Activated T-helper 2 cell treated with anti-CD3 and anti-CD28 coated beads, Interferon-gamma antibody, Interleukin-2, Interleukin-4, amounts not matched to agents 10 μg/mL and 5 μg/mL and 100 μg/mL, durations not matched to agents 14 hours and 24 hours and 36 hours (primary cell): ENCODE results near the gene TAF1B. TPM values are rescaled to one million over a fixed set of nuclear protein-coding genes. Genes with fewer than 3 reads are reported as not detected.

Source experiments
- DNase-seq: peaks from one replicate; pipeline ENCODE4 v3.0.0; 2021; ENCODE audit warnings: low spot score
- H3K27ac Mint-ChIP-seq: one replicate; pipeline ENCODE4 v1.8.0; 2021; ENCODE audit warnings: mixed read lengths
- H3K27me3 Mint-ChIP-seq: one replicate; pipeline ENCODE4 v1.8.0; 2021; ENCODE audit warnings: low read depth, mixed read lengths
- H3K36me3 Mint-ChIP-seq: one replicate; pipeline ENCODE4 v1.8.0; 2021; ENCODE audit warnings: low read depth, mixed read lengths
- H3K4me1 Mint-ChIP-seq: one replicate; pipeline ENCODE4 v1.8.0; 2021; ENCODE audit warnings: low read depth, mixed read lengths
- H3K4me3 Mint-ChIP-seq: one replicate; pipeline ENCODE4 v1.8.0; 2021; ENCODE audit warnings: low read depth, mild to moderate bottlenecking, moderate library complexity, mixed read lengths
- H3K9me3 Mint-ChIP-seq: one replicate; pipeline ENCODE4 v1.8.0; 2021; ENCODE audit warnings: mixed read lengths
- intact Hi-C: fragments of 100-400 bp; cut with micrococcal nuclease; formaldehyde crosslinking; loops from one replicate; pipeline ENCODE4 v1.15.1; 2023
- total RNA-seq: library from RNA; stranded (reverse); gene quantifications from 2 replicates; pipeline ENCODE4 v1.2.3, GENCODE V29; 2022

TAF1B gene
- total RNA-seq, 1 donor from 2014 or later: 29.3 TPM

DNA sequence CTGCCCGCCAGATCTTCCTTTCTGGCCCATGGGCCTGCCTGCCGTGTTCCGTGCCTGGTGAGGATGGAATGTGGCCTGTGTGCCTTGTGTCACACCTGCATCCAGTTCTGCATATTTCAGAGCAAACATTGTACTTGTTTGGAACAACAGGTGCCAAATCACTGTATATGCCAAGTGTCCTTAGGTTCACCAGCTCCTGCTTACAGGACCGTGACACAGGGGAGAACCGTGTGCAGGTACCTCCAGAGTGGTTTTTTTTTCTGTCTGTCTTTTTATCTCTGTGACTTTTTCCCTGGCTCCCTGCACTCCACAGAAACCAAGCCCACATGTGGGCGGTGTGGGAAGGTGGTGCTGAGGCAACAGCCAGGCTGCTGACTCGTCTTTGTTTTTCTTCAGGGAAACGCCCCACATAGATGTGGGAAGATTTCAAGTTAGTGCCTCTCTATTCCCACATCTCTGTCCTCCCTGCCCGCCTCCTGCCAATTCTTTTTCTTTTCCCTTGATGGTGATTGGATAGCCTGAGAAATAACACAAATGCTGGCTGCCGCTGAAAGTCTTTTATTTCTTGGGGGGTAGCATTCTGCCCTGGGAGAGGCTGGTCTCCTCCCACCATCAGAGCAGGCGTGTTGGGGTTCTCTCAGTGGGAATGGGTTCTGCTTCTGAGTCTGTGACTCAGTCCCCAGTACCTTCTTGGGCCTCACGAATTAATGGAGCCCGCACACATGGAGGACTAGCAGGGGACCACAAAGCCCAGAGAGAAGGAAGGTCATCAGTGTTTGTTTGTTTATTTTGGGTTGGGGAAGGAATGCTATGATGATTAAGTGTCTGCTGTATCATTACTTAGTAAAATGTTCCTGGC, 129.6 kb downstream of the TAF1B start:
- intact Hi-C loops: loop anchor here (10.0 kb wide), 1 partner anchor 472 kb away; the partner anchor contains the start of gene ODC1
- Mint-ChIP-seq H3K4me1 (peaks cover 49% of the 10 kb centered on the region), H3K27me3 (no peaks in the 10 kb centered on the region), H3K4me3 (no peak overlapping the region), H3K9me3 (peaks cover 3% of the 10 kb centered on the region), H3K36me3 (peaks cover under 1% of the 10 kb centered on the region), H3K27ac (no peak overlapping the region)
- no peak for DNase-seq

DNA sequence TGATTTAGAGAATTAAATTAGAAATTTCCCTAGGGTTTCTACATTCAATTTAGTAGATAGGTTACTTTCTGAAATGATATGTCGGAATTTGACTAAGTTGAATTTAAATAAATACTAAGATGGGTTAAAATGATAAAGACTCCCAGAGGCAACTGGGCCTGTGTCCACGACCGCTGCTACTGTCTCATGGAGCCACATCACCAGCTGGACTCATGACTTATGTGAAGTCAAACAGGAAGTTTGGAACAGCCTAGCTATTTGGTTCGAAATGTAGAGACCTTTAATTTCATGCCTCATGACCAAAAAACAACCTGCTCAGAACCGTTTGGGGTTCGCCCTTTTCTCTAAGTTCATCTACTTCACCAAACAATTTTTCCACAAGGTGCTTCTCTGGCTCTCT, 130.4 kb downstream of the TAF1B start:
- Mint-ChIP-seq H3K27me3 (no peaks in the 10 kb centered on the region), H3K4me3 (no peak overlapping the region), H3K4me1 (peaks cover 53% of the 10 kb centered on the region), H3K9me3 (peaks cover 8% of the 10 kb centered on the region), H3K36me3 (peaks cover 7% of the 10 kb centered on the region), H3K27ac (no peak overlapping the region)
- no peak for DNase-seq
- intact Hi-C loops: loop anchor here (10.0 kb wide), 1 partner anchor 471 kb away; the partner anchor contains the start of gene ODC1

DNA sequence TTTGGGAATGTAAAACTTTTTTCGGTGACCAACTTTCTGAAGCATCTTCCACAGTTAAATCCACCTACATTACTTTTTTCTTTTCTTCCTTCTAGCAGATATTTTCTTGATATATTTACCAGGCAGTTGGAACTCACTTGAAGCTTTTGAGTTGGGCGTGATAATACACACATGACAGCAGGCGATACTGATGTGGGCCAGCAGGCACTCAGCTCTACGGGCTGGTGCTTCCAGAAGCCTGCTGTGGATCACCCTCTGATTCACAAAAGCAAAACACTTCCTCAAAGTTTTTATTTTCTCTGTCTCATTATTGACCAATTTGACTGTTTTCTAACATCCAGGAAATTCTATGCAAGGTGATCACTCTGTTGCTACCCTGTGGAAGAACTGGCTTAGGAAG, 131.1 kb downstream of the TAF1B start:
- DNase-seq: no peak
- Mint-ChIP-seq H3K36me3 (peaks cover 7% of the 10 kb centered on the region), H3K9me3 (peaks cover 8% of the 10 kb centered on the region), H3K27ac (no peak overlapping the region), H3K4me3 (no peak overlapping the region), H3K27me3 (no peaks in the 10 kb centered on the region), H3K4me1 (peaks cover 53% of the 10 kb centered on the region)
- intact Hi-C loops: loop anchor here (10.0 kb wide), 1 partner anchor 470 kb away; the partner anchor contains the start of gene ODC1

DNA sequence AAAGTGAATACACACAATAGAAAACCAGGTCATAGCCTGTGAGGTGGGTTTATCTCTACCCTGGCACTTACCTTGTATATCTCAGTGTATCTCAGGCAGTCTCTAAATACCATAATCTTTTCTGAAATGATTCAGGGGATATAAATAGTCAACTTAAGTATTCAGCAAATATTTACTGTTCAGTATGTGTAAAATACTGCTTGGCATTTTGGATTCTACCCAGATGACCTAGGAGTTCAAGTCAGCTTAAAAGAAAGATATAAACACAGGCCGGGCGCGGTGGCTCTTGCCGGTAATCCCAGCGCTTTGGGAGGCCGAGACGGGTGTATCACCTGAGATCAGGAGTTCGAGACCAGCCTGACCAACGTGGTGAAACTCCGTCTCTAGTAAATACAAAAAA, 132.1 kb downstream of the TAF1B start:
- H3K9me3 Mint-ChIP-seq: peaks cover 8% of the 10 kb centered on the region
- peaks cover 2% of the 10 kb centered on the region for H3K27me3 Mint-ChIP-seq
- H3K27ac Mint-ChIP-seq: no peak overlapping the region
- no peak for DNase-seq
- peaks cover 7% of the 10 kb centered on the region for H3K36me3 Mint-ChIP-seq
- H3K4me1 Mint-ChIP-seq: peaks cover 59% of the 10 kb centered on the region
- H3K4me3 Mint-ChIP-seq: no peak overlapping the region
- intact Hi-C loops: loop anchor here (5.0 to 10.0 kb wide), 2 partner anchors 147 to 469 kb away; partner anchors contain the start of genes ODC1 and RRM2

DNA sequence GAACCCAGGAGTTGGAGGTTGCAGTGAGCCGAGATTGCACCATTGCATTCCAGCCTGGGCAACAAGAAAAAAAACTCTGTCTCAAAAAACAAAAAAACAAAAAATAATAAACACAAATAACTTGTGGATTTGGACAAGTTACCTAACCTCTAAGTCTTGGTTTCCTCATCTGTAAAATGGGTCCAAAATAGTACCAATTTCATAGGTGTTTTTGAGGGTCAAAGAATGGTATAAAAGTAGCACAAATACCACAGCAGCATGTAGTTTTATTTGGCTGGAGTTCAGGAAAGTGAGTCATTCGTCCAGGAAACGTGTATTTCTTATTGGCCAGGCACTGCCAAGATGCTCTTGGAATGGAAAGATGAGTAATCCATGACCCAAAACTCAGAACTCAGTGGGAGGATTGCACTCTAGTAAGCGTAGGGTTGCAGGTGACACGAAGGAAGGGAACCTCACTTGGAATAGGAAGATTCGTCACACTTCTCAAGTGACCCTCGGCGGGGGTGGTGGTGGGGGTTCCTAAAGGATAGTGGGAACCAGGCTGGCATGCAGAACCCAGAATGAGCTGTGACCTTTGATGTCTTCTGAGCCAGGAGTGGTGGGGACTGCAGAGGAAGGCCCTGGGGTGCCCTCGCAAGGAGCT, 132.7 kb downstream of the TAF1B start:
- Mint-ChIP-seq H3K9me3 (peaks cover 8% of the 10 kb centered on the region), H3K27me3 (peaks cover 6% of the 10 kb centered on the region), H3K36me3 (peaks cover 7% of the 10 kb centered on the region), H3K27ac (peak overlapping the region; percentile 31), H3K4me3 (no peak overlapping the region), H3K4me1 (peaks cover 64% of the 10 kb centered on the region)
- no peak for DNase-seq
- intact Hi-C loops: loop anchor here (1.0 to 10.0 kb wide), 3 partner anchors 8 to 469 kb away; partner anchors contain the start of genes ODC1 and RRM2

DNA sequence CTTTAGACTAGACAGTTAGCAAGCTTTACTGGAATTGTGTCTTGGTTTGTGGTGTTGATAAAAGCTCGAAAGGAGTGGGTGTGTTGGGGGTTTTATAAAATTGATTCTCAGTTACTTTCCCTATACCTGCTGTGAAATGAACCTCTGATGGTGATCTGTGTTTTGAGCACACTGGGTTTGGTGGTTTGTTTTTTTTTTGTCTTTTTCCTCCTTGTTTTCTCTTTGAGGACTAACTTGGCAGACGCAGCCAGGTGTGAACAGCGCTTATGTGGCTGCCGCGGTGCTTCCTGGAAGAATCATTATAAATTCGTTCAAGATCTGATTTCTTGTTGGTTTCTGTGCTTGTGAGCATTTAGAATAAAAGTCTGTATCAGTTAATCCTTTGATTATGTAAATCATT, 136.7 kb downstream of the TAF1B start:
- DNase-seq: no peak
- Mint-ChIP-seq H3K9me3 (peaks cover 8% of the 10 kb centered on the region), H3K36me3 (peaks cover 7% of the 10 kb centered on the region), H3K27me3 (peaks cover 21% of the 10 kb centered on the region), H3K27ac (peak overlapping the region; percentile 60), H3K4me3 (no peak overlapping the region), H3K4me1 (peaks cover 41% of the 10 kb centered on the region)
- intact Hi-C loops: loop anchor here (5.0 to 10.0 kb wide), 3 partner anchors 83 to 465 kb away; partner anchors contain the start of genes ODC1 and RRM2

DNA sequence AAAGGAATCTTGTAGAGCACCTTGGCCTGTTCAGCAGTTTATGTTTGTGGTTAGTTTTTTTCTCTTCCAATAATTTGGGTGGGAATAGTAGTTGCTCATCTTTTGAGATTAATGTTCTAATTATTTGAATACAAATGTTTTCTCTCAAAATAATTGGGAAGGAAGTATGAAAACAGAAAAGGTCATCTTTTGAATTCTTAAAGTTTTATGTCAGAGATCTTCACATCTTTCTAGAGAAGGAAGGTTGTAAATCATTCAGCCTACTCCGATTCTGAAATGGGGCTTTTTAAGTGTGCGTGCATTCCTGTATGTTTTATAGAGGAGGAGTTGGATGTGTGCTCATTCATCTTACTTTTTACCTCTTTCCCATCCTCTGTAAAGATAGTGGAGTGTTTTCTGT, 137.2 kb downstream of the TAF1B start:
- Mint-ChIP-seq H3K27ac (no peak overlapping the region), H3K9me3 (peaks cover 8% of the 10 kb centered on the region), H3K4me1 (peaks cover 36% of the 10 kb centered on the region), H3K27me3 (peaks cover 21% of the 10 kb centered on the region), H3K4me3 (no peak overlapping the region), H3K36me3 (peaks cover 7% of the 10 kb centered on the region)
- intact Hi-C loops: loop anchor here (5.0 kb wide), 1 partner anchor 83 kb away; no protein-coding TSS in a partner anchor
- DNase-seq: no peak

DNA sequence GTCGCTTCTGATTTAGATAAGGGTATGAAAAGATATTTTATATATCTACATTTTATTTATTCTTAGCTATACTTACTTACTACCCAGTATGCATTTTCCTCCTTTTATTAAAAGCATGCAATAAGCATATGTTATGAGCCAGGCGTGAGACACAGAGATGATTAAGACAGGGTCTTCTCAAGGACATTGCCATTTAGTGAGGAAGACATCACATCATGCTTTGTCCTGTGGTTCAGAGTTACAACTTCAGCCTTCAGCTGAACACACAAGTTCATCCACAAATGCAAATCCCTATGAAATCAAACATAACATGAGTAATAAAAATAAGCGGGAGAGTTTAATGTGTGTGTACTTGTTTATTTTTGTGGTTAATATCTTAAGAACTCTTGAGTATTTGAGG, 138.4 kb downstream of the TAF1B start:
- Mint-ChIP-seq H3K27me3 (peaks cover 21% of the 10 kb centered on the region), H3K27ac (no peak overlapping the region), H3K36me3 (peaks cover 7% of the 10 kb centered on the region), H3K4me1 (peaks cover 25% of the 10 kb centered on the region), H3K9me3 (peaks cover 8% of the 10 kb centered on the region), H3K4me3 (no peak overlapping the region)
- DNase-seq: no peak
- intact Hi-C loops: loop anchor here (5.0 kb wide), 1 partner anchor 84 kb away; no protein-coding TSS in a partner anchor

DNA sequence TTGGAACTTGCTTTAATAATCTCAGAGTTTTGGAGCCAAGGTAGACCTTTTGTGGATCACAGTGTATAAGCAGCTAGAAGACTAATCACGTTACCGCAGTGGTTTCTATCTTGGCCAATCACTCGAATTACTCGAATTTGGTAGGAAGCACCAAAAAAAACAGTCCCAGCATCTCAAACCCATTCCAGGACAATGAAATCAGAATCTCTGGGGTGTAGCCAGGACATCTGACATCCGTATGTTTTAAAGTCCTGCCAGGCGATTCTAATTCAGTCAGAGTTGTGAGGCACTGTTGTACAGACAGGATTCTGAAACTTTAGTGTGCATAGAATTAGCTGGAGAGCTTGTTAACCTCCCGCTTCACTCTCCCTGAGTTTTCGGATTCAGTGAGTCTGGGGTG, 139.0 kb downstream of the TAF1B start:
- no peak for DNase-seq
- Mint-ChIP-seq H3K4me3 (no peak overlapping the region), H3K9me3 (peaks cover 8% of the 10 kb centered on the region), H3K27ac (no peak overlapping the region), H3K36me3 (peaks cover 7% of the 10 kb centered on the region), H3K4me1 (peaks cover 22% of the 10 kb centered on the region), H3K27me3 (peaks cover 21% of the 10 kb centered on the region)
- intact Hi-C loops: loop anchor here (5.0 kb wide), 1 partner anchor 85 kb away; no protein-coding TSS in a partner anchor

DNA sequence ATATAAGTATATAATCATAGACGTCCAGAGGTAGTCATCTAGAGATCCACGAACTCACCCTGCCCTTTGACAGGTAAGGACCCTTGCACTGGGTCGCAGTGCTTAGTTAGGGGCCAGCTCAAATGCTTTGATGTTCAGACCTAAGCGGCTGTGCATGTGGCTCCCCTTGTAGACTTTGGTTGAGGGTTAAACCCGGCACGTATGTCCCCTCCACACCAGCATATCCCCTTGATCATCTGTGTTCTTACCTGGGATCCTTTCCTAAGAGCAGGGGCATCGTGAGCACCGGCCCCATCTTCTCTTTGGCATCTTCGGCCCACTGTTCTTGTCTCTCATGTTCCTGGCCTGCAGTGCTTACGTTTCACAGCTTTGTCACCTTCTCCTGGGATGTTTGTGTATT, 139.6 kb downstream of the TAF1B start:
- no peak for DNase-seq
- no peak overlapping the region for H3K27ac Mint-ChIP-seq
- H3K36me3 Mint-ChIP-seq: peaks cover 5% of the 10 kb centered on the region
- H3K9me3 Mint-ChIP-seq: peaks cover 4% of the 10 kb centered on the region
- no peak overlapping the region for H3K4me3 Mint-ChIP-seq
- peaks cover 20% of the 10 kb centered on the region for H3K4me1 Mint-ChIP-seq
- intact Hi-C loops: loop anchor here (5.0 kb wide), 1 partner anchor 86 kb away; no protein-coding TSS in a partner anchor
- peaks cover 21% of the 10 kb centered on the region for H3K27me3 Mint-ChIP-seq

DNA sequence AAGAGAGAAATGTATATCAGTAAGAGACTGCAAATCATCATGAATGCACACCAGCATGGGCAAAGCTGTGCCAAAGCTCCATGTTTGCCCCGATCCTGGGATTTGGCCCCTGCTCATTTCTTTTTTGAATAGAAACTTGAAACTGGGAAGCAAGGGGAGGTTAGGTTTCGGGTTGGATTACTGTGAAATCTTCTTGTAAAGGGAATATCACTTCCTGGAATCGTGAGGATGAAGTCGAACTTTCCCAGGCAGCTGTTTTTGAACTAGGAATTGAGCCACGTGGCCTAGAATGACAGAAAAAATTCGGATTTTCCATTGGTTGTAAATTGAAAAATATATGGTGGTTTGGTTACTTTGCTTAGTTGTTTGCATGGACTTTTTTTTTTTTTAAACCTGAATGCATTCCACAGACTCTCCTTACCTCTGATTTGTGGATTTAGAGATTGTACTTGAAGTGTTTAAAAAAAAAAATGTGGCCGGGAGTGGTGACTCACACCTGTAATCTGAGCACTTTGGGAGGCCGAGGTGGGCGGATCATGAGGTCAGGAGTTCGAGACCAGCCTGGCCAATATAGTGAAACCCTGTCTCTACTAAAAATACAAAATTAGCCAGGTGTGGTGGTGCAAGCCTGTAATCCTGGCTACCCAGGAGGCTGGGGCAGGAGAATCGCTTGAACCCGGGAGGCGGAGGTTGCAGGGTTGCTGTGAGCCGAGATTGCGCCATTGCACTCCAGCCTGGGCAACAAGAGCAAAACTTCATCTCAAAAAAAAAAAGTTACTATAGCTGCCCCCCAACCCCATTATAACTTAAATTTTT, 140.3 kb downstream of the TAF1B start:
- Mint-ChIP-seq H3K9me3 (no peaks in the 10 kb centered on the region), H3K36me3 (no peaks in the 10 kb centered on the region), H3K4me3 (no peak overlapping the region), H3K4me1 (peaks cover 15% of the 10 kb centered on the region), H3K27me3 (peaks cover 21% of the 10 kb centered on the region), H3K27ac (no peak overlapping the region)
- intact Hi-C loops: loop anchor here (1.0 to 5.0 kb wide), 3 partner anchors 7 to 86 kb away; no protein-coding TSS in a partner anchor
- no peak for DNase-seq
